Right lobe of liver (tissue), 4 donors: ENCODE results near the gene UPF1.

Source experiments
- POLR2A ChIP-seq: fragments of 450-650 bp; IDR thresholded peaks from one replicate; pipeline ENCODE4 v1.6.1; 2017; ENCODE audit warnings: antibody characterized with exemption, mild to moderate bottlenecking
- TF ChIP-seq, protein P1 (sequence below), 4 donors: fragments of 200-600 bp in 3 of 4; fragments of 450-650 bp in 1 of 4; IDR thresholded peaks; one replicate each; pipeline versions ENCODE4 v1.5.1 to v1.8.0; 2016 to 2022; ENCODE audit warnings: antibody characterized with exemption in 4 of 4, mild to moderate bottlenecking in 2 of 4
- donor health status: DM: no; HTN: no; CAD: no.
- donor health status: DM: no; HTN: no; CAD: no.
- donor health status: DM: no; HTN: yes; CAD: no.

DNA sequence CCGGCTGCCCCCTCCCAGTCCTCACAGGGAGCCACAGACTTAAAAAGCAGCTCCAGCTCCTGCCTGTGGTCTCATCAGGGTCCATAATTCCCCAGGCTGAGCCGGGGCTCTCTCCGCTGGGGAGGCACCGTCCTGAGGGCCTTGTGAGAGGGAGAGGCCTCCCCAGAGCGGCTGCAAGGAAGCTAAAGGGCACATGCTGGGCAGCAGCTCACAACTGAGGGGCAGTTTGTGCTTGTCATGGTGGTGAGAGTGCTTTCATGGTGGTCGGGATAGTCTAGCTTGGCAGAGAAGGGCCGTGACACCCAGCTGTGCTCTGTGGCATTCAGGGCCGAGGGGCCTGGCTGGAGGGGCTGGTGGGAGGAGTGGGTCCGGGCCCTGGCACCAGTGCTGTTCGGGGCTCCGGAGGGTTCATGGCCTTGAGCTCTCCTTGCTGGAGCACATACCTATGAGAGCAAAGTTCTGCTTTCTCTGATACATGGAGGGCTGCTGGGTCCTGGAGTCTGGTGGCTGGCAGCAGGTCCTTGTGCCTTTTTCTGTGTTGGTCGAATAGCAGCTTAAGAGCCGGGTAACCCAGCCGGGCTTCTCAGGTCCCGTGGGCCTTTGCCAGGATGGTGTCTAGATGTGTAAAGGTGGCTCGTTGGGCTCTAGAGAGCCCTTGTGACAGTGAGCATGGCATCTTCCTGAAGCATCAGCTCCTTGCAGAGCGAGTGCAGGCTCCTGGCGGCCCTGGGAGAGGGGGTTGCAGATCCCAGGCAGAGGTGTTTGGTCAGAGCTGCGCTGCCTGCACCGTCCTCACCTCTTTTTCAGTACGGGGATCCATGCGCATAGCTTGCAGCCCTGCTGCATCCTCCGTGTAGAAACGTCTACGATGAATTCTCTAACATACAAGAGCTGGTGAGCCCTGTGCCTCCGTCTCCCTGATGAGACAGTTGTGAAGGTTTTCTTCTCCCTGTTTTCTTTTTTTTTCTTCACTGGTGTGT lies 8.8 kb downstream of the UPF1 start:
- TF ChIP-seq, protein P1, sequence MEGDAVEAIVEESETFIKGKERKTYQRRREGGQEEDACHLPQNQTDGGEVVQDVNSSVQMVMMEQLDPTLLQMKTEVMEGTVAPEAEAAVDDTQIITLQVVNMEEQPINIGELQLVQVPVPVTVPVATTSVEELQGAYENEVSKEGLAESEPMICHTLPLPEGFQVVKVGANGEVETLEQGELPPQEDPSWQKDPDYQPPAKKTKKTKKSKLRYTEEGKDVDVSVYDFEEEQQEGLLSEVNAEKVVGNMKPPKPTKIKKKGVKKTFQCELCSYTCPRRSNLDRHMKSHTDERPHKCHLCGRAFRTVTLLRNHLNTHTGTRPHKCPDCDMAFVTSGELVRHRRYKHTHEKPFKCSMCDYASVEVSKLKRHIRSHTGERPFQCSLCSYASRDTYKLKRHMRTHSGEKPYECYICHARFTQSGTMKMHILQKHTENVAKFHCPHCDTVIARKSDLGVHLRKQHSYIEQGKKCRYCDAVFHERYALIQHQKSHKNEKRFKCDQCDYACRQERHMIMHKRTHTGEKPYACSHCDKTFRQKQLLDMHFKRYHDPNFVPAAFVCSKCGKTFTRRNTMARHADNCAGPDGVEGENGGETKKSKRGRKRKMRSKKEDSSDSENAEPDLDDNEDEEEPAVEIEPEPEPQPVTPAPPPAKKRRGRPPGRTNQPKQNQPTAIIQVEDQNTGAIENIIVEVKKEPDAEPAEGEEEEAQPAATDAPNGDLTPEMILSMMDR (IDR thresholded peaks at IDR 0.05) = no peak
- TF ChIP-seq POLR2A = no peak
